ENCODE measurements around the gene DHRS7B. TPM values are rescaled to one million over a fixed set of nuclear protein-coding genes. Genes with fewer than 3 reads are reported as not detected.

DHRS7B gene, protein sequence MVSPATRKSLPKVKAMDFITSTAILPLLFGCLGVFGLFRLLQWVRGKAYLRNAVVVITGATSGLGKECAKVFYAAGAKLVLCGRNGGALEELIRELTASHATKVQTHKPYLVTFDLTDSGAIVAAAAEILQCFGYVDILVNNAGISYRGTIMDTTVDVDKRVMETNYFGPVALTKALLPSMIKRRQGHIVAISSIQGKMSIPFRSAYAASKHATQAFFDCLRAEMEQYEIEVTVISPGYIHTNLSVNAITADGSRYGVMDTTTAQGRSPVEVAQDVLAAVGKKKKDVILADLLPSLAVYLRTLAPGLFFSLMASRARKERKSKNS
- 20.9 and 32.7 TPM in 2 replicates for total RNA-seq

DNA sequence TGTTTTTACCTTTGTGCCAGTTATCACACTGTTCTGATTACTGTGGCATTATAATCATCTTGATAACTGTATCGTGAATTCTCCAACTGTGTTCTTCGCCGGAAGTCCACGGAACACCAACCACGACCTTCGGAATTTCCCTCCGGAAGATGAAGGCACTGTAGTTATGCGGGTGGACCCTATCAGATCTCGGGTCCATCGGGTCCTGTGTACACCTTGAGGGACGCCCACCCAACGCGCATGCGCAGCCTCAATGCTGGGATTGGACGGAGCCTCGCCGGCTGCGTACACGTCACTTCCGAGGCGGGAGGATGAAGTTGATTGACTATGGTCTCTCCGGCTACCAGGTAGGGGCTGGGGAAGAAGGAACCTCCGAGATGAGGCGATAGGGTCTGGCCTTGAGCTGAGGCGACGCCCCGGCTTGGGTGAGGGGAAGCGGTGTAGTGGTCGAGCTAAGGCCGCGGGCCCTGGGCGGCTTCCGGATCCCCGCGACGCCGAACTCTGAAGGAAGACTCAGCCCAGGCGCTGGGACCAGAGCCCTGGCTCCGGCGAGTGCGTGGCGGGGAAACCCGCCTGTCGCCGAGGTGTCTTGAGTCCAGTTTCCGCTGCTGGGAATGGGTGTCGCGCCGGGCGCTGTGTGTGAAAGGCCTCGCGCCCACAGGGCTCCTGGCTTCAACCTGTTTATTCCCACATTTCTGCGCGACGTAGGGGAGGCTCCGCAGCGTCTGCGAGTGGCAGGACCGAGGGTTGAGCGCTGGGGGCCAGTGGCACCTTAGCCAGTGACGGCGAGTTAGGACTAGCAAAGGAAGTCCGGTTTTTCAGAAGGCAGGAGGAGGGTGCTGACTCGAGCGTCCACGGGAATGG lies at the start of gene DHRS7B:
DHRS7B (plus strand) TSS at position 320 of the 864 bp plus-strand sequence; CDS start at position 328, 8 bp downstream.

DNA sequence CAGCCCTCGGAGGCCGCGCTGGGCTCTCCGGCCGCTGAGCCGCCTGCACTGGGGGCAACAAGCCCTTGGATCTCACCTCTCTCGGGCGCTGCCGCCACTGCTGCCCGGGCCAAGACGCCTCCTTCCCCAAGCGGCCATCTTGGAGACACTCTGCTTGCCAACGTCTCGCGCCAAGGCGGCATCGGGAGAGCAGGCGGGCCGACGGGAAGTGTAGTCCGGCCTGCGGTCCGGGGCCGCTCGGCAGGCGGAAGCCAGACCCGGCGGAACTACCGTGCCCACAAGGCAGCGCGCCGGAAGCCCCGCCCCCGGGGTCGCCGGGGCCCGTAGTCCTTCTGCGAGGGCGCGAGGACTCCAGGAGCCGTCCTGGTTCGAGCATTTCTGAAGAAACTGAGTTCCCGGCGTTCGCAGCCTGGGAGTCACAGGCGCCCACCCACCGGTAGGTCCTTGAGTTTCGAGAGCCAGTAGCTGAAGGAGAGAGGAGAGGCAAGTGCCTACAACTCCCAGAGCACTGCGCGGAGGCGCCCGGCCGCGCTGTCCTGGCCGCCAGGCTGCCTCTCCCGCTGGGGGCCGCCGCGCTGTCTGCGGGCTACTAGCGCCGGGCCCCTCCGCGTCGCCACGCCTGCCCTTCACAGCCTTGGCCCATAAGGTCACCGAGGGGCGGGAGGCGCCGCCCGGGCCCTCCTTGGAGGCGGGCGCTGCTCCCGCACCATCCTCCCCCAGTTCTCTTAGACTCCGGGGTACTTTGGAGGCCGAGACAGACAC lies 87.4 kb downstream of the DHRS7B start, which contains the start of gene TMEM11:
TMEM11 (minus strand) TSS at position 147 of the 762 bp plus-strand sequence; CDS start at position 138, 9 bp downstream.

Other genes with a start within 250 kb of the DHRS7B start
- 201 and 263 TPM in 2 replicates for gene USP22, start 84.0 kb upstream of the DHRS7B start, total RNA-seq
- 21.1 and 34.7 TPM in 2 replicates for gene TMEM11, start 87.2 kb downstream of the DHRS7B start, total RNA-seq
- gene NATD1, start 126.4 kb downstream of the DHRS7B start, total RNA-seq: 1.7 and 2.8 TPM in 2 replicates
- gene MAP2K3, start 157.7 kb downstream of the DHRS7B start, total RNA-seq: 29.9 and 33.4 TPM in 2 replicates
- gene KCNJ12, start 249.4 kb downstream of the DHRS7B start, total RNA-seq: 0.38 and 1.7 TPM in 2 replicates